ENCODE data around the gene ARID1B. TPM values are rescaled to one million over a fixed set of nuclear protein-coding genes. Genes with fewer than 3 reads are reported as not detected.

Gene ARID1B
- total and polyA plus RNA-seq, 10 of the 15 experiments (the other 5 are each of a cell fraction or from before 2014, with no cell fraction given): 24.7 to 133 (median 54.6) TPM

- TF ChIP-seq ZNF217 (IDR thresholded peaks at IDR 0.05) (no peak), CBX5 (IDR thresholded peaks at IDR 0.05; ENCODE audit: low read depth) (no peak), IRF5 (IDR thresholded peaks at IDR 0.05; ENCODE audit: borderline replicate concordance) (no peak), IRF4 (IDR thresholded peaks at IDR 0.05; ENCODE audit: low read depth, low read length) (no peak), NR2C2 (IDR thresholded peaks at IDR 0.05; ENCODE audit: borderline replicate concordance, control insufficient read depth, insufficient read length, low read depth) (no peak), SMAD1 (IDR thresholded peaks at IDR 0.05; ENCODE audit: low read depth, partially characterized antibody) (no peak), SPI1 (IDR thresholded peaks at IDR 0.05; ENCODE audit: borderline replicate concordance, insufficient read depth, low read depth, low read length) (no peak), HCFC1 (IDR thresholded peaks at IDR 0.05; ENCODE audit: low read length) (no peak)
Observed at GRCh38 chr6:157239671-157240058, 462.5 kb downstream of the ARID1B start (continued).

- TF ChIP-seq CREB1 (IDR thresholded peaks at IDR 0.05; ENCODE audit: low read depth) (no peak), ETV6 (conservative IDR thresholded peaks at IDR 0.05 in 1 of 2, IDR thresholded peaks at IDR 0.05 in 1 of 2; ENCODE audit: borderline replicate concordance in 1 of 2, low read depth in 1 of 2) (no peak), YBX1 (IDR thresholded peaks at IDR 0.05) (no peak), KDM1A (IDR thresholded peaks at IDR 0.05; ENCODE audit: borderline replicate concordance) (no peak), SPI1 (IDR thresholded peaks at IDR 0.05; ENCODE audit: borderline replicate concordance, insufficient read depth, low read depth, low read length) (no peak), IKZF2 (IDR thresholded peaks at IDR 0.05) (no peak), SREBF2 (IDR thresholded peaks at IDR 0.05; ENCODE audit: low read length) (no peak), WRNIP1 (IDR thresholded peaks at IDR 0.05; ENCODE audit: borderline replicate concordance, low read depth, low read length) (no peak), ZNF384 (IDR thresholded peaks at IDR 0.05; ENCODE audit: borderline replicate concordance, low read depth, low read length) (no peak), ASH2L (IDR thresholded peaks at IDR 0.05; ENCODE audit: borderline replicate concordance, low read depth) (no peak), POLR2AphosphoS2 (IDR thresholded peaks at IDR 0.05; ENCODE audit: low read depth, low read length) (no peak)
- Histone ChIP-seq H3K36me3 (ENCODE audit: control insufficient read depth in 2 of 2, insufficient read depth in 2 of 2, low read length in 1 of 2) (no peaks in the 10 kb centered on the region), H2AFZ (ENCODE audit: control insufficient read depth, low read depth, low read length) (no peak overlapping the region), H3K4me1 (ENCODE audit: control insufficient read depth, insufficient read depth, low read length) (no peaks in the 10 kb centered on the region), H3K4me2 (ENCODE audit: control insufficient read depth, insufficient read depth) (peak overlapping the region; percentile 26), H3K4me3 (no peak overlapping the region), H3K9me3 (replicated peaks; ENCODE audit: control insufficient read depth, insufficient read depth, low read length) (no peaks in the 10 kb centered on the region; the same call in 2 of the 3 replicates), H3K79me2 (ENCODE audit: control insufficient read depth, insufficient read depth, low read length) (no peaks in the 10 kb centered on the region), H4K20me1 (ENCODE audit: control insufficient read depth, insufficient read depth) (no peaks in the 10 kb centered on the region), H3K27ac (ENCODE audit: control insufficient read depth, insufficient read depth) (no peak overlapping the region), H3K27me3 (replicated peaks in 1 of 2; ENCODE audit: control insufficient read depth in 2 of 2, insufficient read depth in 2 of 2, low read length in 1 of 2) (peaks cover 2 to 11% of the 10 kb centered on the region in 2 experiments), H3K9ac (ENCODE audit: control insufficient read depth, insufficient read depth, low read length) (no peak overlapping the region)
- ChIA-PET POLR2A (no interaction called here), CTCF (no interaction called here), RAD21 (ENCODE audit: unreplicated experiment) (no interaction called here), SMC1A (ENCODE audit: uncharacterized antibody, unreplicated experiment) (no interaction called here)
- ATAC-seq: no peak
- DNase-seq (ENCODE audit: low read depth, low spot score): no peak
- no TSS peak for BruUV-seq (replicated peaks)
- intact Hi-C loops (cut with micrococcal nuclease; ENCODE audit: unreplicated experiment) (no loop called here), in situ Hi-C loops (cut with MboI) (no loop called here)
- 35% methylated on average over 26 of the region's 28 CpGs for WGBS (ENCODE audit: insufficient coverage, insufficient replicate concordance, low lambda C conversion rate, missing lambda C conversion rate)
- FAIRE-seq: no peak
Observed at GRCh38 chr6:157240059-157240959, 463.1 kb downstream of the ARID1B start.

Data from GM12878 (cell line).